Measurements from ENCODE around the gene SLC49A4.
"Not testable (repeated sequence)": the region's sequence is repeated elsewhere in the genome, so short reads cannot be mapped to it uniquely, and the experiment has no call there.

The SLC49A4 gene, protein sequence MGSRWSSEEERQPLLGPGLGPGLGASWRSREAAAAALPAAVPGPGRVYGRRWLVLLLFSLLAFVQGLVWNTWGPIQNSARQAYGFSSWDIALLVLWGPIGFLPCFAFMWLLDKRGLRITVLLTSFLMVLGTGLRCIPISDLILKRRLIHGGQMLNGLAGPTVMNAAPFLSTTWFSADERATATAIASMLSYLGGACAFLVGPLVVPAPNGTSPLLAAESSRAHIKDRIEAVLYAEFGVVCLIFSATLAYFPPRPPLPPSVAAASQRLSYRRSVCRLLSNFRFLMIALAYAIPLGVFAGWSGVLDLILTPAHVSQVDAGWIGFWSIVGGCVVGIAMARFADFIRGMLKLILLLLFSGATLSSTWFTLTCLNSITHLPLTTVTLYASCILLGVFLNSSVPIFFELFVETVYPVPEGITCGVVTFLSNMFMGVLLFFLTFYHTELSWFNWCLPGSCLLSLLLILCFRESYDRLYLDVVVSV

DNA sequence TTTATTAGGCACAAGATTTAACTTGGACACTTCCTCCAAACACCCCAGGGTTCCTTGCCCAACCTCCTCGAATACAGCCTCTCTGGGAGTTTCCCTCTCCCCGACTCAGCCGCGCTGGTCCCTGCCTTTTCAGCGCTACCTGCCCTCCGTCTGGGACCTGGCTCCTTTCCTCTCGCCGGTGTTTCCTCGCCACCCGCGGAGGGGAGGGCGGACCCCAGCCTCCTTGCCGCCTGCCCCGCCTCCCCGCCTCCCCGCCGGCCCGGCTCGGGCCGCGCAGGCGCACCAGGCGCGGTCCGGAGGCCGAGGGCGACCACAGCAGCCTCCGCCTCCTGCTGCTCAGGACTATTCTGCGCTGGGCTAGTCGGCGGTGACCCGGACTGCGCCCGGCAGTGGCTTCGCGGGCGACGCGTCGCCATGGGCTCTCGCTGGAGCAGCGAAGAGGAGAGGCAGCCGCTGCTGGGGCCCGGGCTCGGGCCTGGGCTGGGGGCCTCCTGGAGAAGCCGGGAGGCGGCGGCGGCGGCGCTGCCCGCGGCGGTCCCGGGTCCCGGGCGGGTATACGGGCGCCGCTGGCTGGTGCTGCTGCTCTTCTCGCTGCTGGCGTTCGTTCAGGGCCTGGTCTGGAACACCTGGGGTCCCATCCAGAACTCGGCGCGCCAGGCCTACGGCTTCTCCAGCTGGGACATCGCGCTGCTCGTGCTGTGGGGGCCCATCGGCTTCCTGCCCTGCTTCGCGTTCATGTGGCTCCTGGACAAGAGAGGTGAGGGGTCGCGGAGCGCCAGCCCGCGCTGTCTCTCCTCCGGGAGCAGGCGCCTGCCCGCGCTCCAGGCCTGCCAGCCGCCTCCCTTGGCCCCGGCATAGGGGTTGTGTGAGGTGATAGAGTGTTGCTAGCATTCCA, at the start of gene SLC49A4:
TSS of gene SLC49A4 (plus strand) at position 291 of the 895 bp plus-strand sequence. CDS start at position 415, 124 bp downstream.
- Histone ChIP-seq H3K27me3 (ENCODE audit: insufficient read depth, insufficient read length) (peaks cover 20% of the 10 kb centered on the region), H3K36me3 (ENCODE audit: insufficient read depth, insufficient read length, low read length) (no peaks in the 10 kb centered on the region), H3K9me3 (ENCODE audit: insufficient read depth, low read length) (no peaks in the 10 kb centered on the region), H3K9ac (ENCODE audit: insufficient read length, low read depth) (peak within 1 kb of the TSS; percentile 87), H3K4me1 (ENCODE audit: insufficient read depth, insufficient read length) (no peaks in the 10 kb centered on the region), H3K4me3 (ENCODE audit: insufficient read length, low read depth) (peak within 1 kb of the TSS; percentile 82)
- TF ChIP-seq ZNF274 (IDR thresholded peaks at IDR 0.05; ENCODE audit: low read depth, low read length): no peak
- DNase-seq (ENCODE audit: low read depth, low spot score): peak; percentile 67

DNA sequence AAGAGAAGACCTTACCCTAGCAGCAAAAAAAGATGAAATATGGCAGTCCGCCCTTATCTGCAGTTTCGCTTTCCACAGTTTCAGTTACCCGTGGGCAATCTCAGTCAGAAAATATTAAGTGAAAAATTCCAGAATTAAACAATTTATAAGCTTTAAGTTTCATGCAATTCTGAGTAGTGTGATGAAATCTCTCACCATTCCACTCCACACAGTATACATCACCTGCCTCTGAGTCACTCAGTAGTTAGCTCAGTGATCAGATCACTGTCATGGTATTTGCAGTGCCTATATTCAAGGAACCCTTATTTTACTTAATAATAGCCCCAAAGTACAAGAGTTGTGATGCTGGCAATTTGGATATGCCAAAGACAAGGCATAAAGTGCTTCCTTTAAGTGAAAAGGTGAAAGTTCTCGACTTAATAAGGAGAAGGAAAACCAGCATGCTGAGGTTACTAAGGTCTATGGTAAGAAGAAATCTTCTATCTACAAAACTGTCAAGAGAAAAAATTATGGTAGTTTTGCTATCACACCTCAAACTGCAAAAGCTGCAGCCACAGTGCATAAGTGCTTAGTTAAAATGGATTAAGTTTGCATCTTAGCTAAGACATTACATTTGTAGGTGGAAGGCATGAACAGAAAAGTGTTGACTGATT, 49.4 kb upstream of the SLC49A4 start:
- TF ChIP-seq ZNF274 (IDR thresholded peaks at IDR 0.05; ENCODE audit: low read depth, low read length) (no peak), SUZ12 (IDR thresholded peaks at IDR 0.05; ENCODE audit: extremely low read depth, insufficient read depth, insufficient read length) (no peak), YY1 (IDR thresholded peaks at IDR 0.05; ENCODE audit: insufficient read depth, insufficient read length) (no peak)
- H3K27me3 ChIP-seq (ENCODE audit: insufficient read depth, insufficient read length): no peaks in the 10 kb centered on the region
- no peak overlapping the region for H3K4me3 ChIP-seq (ENCODE audit: insufficient read length, low read depth)
- peaks cover 1% of the 10 kb centered on the region for H3K36me3 ChIP-seq (ENCODE audit: insufficient read depth, insufficient read length, low read length)
- H3K9me3 ChIP-seq (ENCODE audit: insufficient read depth, low read length): peaks cover 21% of the 10 kb centered on the region
- H3K4me1 ChIP-seq (ENCODE audit: insufficient read depth, insufficient read length): no peaks in the 10 kb centered on the region
- no peak for DNase-seq (ENCODE audit: low read depth, low spot score)
- H3K9ac ChIP-seq (ENCODE audit: insufficient read length, low read depth): no peak overlapping the region

DNA sequence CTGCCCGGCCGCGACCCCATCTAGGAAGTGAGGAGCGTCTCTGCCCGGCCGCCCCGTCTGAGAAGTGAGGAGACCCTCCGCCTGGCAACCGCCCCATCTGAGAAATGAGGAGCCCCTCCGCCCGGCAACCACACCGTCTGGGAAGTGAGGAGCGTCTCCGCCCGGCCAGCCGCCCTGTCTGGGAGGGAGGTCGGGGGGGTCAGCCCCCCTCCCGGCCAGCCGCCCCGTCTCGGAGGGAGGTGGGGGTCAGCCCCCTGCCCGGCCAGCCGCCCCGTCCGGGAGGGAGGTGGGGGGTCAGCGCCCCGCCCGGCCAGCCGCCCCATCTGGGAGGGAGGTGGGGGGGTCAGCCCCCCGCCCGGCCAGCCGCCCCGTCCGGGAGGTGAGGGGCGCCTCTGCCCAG, 47.6 kb upstream of the SLC49A4 start:
- H3K9ac ChIP-seq (ENCODE audit: insufficient read length, low read depth); H3K27me3 ChIP-seq (ENCODE audit: insufficient read depth, insufficient read length); H3K4me3 ChIP-seq (ENCODE audit: insufficient read length, low read depth); DNase-seq (ENCODE audit: low read depth, low spot score); H3K4me1 ChIP-seq (ENCODE audit: insufficient read depth, insufficient read length); H3K36me3 ChIP-seq (ENCODE audit: insufficient read depth, insufficient read length, low read length): not testable (repeated sequence)
- H3K9me3 ChIP-seq (ENCODE audit: insufficient read depth, low read length): peaks cover 21% of the 10 kb centered on the region

DNA sequence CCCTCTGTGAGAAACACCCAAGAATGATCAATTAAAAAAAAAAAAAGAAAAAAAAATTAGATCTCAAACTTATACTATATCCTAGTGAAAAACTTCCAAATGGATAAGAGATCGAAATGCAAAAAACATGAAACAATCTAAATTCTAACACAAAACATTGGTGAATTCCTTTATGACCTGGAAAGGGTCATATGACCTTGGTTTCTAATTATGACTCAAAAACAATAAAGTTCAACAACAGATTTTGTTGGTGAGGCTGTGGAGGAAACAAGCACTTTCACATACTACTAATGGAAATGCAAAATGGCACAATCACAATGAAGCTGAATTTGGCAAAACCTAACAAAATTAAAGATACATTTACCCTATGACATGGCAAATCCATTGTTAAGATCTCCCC, 46.5 kb upstream of the SLC49A4 start:
- no peaks in the 10 kb centered on the region for H3K36me3 ChIP-seq (ENCODE audit: insufficient read depth, insufficient read length, low read length)
- peaks cover 21% of the 10 kb centered on the region for H3K9me3 ChIP-seq (ENCODE audit: insufficient read depth, low read length)
- DNase-seq (ENCODE audit: low read depth, low spot score): no peak
- TF ChIP-seq YY1 (IDR thresholded peaks at IDR 0.05; ENCODE audit: insufficient read depth, insufficient read length) (no peak), ZNF274 (IDR thresholded peaks at IDR 0.05; ENCODE audit: low read depth, low read length) (no peak), SUZ12 (IDR thresholded peaks at IDR 0.05; ENCODE audit: extremely low read depth, insufficient read depth, insufficient read length) (no peak)
- H3K4me3 ChIP-seq (ENCODE audit: insufficient read length, low read depth): no peak overlapping the region
- no peak overlapping the region for H3K9ac ChIP-seq (ENCODE audit: insufficient read length, low read depth)
- H3K27me3 ChIP-seq (ENCODE audit: insufficient read depth, insufficient read length): no peaks in the 10 kb centered on the region
- no peaks in the 10 kb centered on the region for H3K4me1 ChIP-seq (ENCODE audit: insufficient read depth, insufficient read length)

DNA sequence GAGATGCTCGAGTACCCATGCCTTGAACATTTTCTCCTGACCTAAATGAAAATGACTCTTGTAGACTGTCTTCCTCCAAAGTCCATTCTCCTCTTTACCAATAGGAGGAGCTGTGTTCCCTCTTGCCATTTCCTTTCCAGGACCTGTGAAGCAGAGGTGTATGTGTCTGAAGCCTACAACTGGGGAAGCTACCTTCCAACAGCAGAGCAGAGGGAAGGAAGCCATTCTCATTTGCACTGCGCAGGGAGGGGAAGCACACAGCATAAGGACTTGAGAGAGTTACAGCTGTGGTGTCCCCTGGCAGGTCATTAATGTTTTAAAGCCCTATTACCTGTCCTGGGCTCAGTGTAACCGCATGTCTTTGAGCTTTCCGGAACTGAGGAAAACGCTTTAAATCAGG, 39.9 kb upstream of the SLC49A4 start:
- no peaks in the 10 kb centered on the region for H3K4me1 ChIP-seq (ENCODE audit: insufficient read depth, insufficient read length)
- no peak overlapping the region for H3K9ac ChIP-seq (ENCODE audit: insufficient read length, low read depth)
- no peak for TF ChIP-seq ZNF274 (IDR thresholded peaks at IDR 0.05; ENCODE audit: low read depth, low read length)
- no peak for TF ChIP-seq YY1 (IDR thresholded peaks at IDR 0.05; ENCODE audit: insufficient read depth, insufficient read length)
- no peak for TF ChIP-seq SUZ12 (IDR thresholded peaks at IDR 0.05; ENCODE audit: extremely low read depth, insufficient read depth, insufficient read length)
- H3K4me3 ChIP-seq (ENCODE audit: insufficient read length, low read depth): no peak overlapping the region
- H3K36me3 ChIP-seq (ENCODE audit: insufficient read depth, insufficient read length, low read length): peaks cover 8% of the 10 kb centered on the region
- H3K27me3 ChIP-seq (ENCODE audit: insufficient read depth, insufficient read length): no peaks in the 10 kb centered on the region
- H3K9me3 ChIP-seq (ENCODE audit: insufficient read depth, low read length): no peaks in the 10 kb centered on the region
- DNase-seq (ENCODE audit: low read depth, low spot score): peak; percentile 28

DNA sequence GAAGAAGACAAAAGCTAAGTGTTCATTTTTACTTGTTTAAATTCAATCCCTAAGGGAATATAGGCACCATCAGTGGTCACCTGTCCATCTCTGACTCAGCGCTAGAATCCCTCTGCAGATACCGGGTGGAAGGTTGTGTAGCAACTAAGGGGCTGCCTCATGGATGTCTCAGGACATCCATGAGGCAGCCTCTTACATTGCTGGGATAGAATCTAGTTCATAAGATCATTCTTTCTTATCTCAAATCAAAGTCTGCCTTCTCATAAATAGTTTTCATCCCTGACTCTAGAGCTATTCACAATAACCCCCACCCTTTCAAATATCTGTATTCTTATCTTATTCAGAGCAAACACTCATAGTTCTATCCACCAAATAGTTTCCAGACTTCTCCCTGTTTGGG, 39.4 kb upstream of the SLC49A4 start:
- no peak overlapping the region for H3K4me3 ChIP-seq (ENCODE audit: insufficient read length, low read depth)
- H3K36me3 ChIP-seq (ENCODE audit: insufficient read depth, insufficient read length, low read length): peaks cover 8% of the 10 kb centered on the region
- no peak for TF ChIP-seq ZNF274 (IDR thresholded peaks at IDR 0.05; ENCODE audit: low read depth, low read length)
- no peak for TF ChIP-seq SUZ12 (IDR thresholded peaks at IDR 0.05; ENCODE audit: extremely low read depth, insufficient read depth, insufficient read length)
- TF ChIP-seq YY1 (IDR thresholded peaks at IDR 0.05; ENCODE audit: insufficient read depth, insufficient read length): no peak
- no peaks in the 10 kb centered on the region for H3K9me3 ChIP-seq (ENCODE audit: insufficient read depth, low read length)
- H3K4me1 ChIP-seq (ENCODE audit: insufficient read depth, insufficient read length): no peaks in the 10 kb centered on the region
- DNase-seq (ENCODE audit: low read depth, low spot score): no peak
- H3K9ac ChIP-seq (ENCODE audit: insufficient read length, low read depth): no peak overlapping the region
- H3K27me3 ChIP-seq (ENCODE audit: insufficient read depth, insufficient read length): no peaks in the 10 kb centered on the region
